IPS-20b (cell line): ENCODE measurements around the gene NOL6.
"Not testable (repeated sequence)": the region's sequence is repeated elsewhere in the genome, so short reads cannot be mapped to it uniquely, and the experiment has no call there.

Experiments used
- H3K27ac ChIP-seq: one replicate; pipeline ENCODE4 v1.5.1; 2013; ENCODE audit warnings: low read length
- H3K27me3 ChIP-seq: 2 replicates; pipeline ENCODE4 v1.6.1; 2013; ENCODE audit warnings: mild to moderate bottlenecking, low read length, inconsistent platforms; ENCODE audit not compliant: insufficient read depth
- H3K36me3 ChIP-seq: 2 replicates; pipeline ENCODE4 v1.6.1; 2013; ENCODE audit warnings: low read depth, mild to moderate bottlenecking, inconsistent platforms, low read length, moderate library complexity; ENCODE audit not compliant: insufficient read depth
- H3K4me1 ChIP-seq: 2 replicates; pipeline ENCODE4 v1.6.1; 2013; ENCODE audit warnings: mild to moderate bottlenecking, control low read depth, inconsistent platforms, low read length, moderate library complexity; ENCODE audit not compliant: insufficient read depth
- H3K4me3 ChIP-seq: 2 replicates; pipeline ENCODE4 v1.5.1; 2013; ENCODE audit warnings: mild to moderate bottlenecking, low read length, inconsistent platforms
- H3K9ac ChIP-seq: 2 replicates; pipeline ENCODE4 v1.6.1; 2013; ENCODE audit warnings: low read depth, mild to moderate bottlenecking, inconsistent platforms, low read length, moderate library complexity
- H3K9me3 ChIP-seq: 2 replicates; pipeline ENCODE4 v1.6.1; 2013; ENCODE audit warnings: mild to moderate bottlenecking, low read depth, low read length, inconsistent platforms; ENCODE audit not compliant: insufficient read depth

Gene NOL6

DNA sequence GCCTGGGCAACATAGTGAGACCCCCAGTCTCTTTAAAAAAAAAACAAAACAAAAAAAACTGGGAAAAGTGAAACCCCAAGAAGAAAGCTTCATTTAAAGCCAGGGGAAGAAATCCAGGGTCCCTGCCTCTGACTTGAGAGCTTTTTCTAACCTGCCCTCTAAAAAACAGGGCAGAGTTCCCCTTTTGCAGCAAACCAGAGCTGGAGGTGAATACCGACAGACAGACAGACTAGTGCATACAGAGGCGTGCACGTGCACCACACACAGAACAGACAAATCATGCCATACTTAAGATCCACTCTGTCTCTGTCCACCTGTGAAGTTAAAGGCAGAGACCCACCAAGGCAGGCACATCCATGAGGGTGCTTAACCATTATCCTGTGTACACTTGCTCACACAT is 14.6 kb downstream of the NOL6 start:
- Histone ChIP-seq H3K27ac (no peak overlapping the region), H3K4me3 (no peak overlapping the region), H3K36me3 (peaks cover 38% of the 10 kb centered on the region), H3K4me1 (no peaks in the 10 kb centered on the region; the same call in 1 of the 2 replicates), H3K9me3 (no peaks in the 10 kb centered on the region), H3K27me3 (no peaks in the 10 kb centered on the region), H3K9ac (no peak overlapping the region)

DNA sequence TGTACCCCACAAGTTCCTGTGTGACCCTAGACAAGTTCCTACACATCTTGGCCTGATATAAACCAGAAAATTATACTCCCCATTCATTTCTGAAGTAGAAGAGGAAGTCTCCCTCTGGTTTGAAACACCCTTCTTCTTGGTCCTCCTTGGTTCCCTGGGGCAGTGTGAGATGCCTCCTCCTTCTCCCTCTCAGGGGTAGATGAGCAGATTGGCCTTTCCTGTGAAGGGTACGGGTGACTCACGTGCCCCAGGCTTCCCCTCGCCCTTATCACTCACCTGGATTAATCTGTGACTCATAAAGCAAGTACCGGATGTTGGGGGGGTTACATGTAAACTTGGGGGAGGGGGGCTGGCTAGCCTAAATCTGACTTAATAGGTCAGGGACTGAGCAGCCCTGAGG is 15.3 kb downstream of the NOL6 start:
- no peaks in the 10 kb centered on the region for H3K27me3 ChIP-seq
- peaks cover 31% of the 10 kb centered on the region for H3K36me3 ChIP-seq
- H3K27ac ChIP-seq, result no peak overlapping the region
- peaks cover under 1% of the 10 kb centered on the region; the same call in 1 of the 2 replicates for H3K4me1 ChIP-seq
- no peak overlapping the region for H3K9ac ChIP-seq
- H3K4me3 ChIP-seq, result no peak overlapping the region
- no peaks in the 10 kb centered on the region for H3K9me3 ChIP-seq

DNA sequence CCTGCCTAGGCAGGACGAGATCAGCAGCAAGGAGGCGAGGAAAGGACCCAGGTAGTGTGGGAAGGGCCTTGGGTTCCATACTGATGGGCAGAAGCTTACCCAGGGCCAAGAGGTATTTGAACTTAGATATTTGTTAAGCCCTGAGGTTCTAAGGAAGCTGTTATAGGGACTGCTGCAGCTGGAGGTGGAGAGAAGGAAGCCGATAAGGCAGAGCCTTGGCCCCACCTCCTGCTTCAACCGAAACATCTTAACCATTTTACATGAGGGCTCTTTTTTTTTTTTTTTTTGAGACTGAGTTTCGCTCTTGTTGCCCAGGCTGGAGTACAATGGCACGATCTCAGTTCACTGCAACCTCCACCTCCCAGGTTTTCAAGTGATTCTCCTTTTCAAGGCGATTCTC is 17.8 kb downstream of the NOL6 start:
- Histone ChIP-seq H3K4me3 (no peak overlapping the region), H3K9me3 (no peaks in the 10 kb centered on the region), H3K27me3 (no peaks in the 10 kb centered on the region), H3K36me3 (peaks cover 6% of the 10 kb centered on the region; the same call in 1 of the 2 replicates), H3K27ac (no peak overlapping the region), H3K9ac (no peak overlapping the region), H3K4me1 (peaks cover 5% of the 10 kb centered on the region; the same call in 1 of the 2 replicates)

DNA sequence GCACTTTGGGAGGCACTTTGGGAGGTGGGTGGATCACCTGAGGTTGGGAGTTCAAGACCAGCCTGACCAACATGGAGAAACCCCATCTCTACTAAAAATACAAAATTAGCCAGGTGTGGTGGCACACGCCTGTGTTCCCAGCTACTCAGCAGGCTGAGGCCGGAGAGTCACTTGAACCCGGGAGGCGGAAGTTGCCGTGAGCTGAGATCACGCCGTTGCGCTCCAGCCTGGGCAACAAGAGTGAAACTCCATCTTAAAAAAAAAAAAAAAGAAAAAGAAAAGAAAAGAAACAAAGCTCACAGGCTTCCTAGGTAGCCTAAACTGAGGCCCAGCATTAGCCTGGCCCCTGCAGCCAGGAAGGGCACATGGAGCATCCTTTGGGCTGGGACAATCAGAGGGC is 18.3 kb downstream of the NOL6 start:
- H3K9ac ChIP-seq, H3K4me1 ChIP-seq, H3K27ac ChIP-seq, H3K36me3 ChIP-seq, H3K27me3 ChIP-seq, H3K9me3 ChIP-seq, H3K4me3 ChIP-seq: not testable (repeated sequence)

DNA sequence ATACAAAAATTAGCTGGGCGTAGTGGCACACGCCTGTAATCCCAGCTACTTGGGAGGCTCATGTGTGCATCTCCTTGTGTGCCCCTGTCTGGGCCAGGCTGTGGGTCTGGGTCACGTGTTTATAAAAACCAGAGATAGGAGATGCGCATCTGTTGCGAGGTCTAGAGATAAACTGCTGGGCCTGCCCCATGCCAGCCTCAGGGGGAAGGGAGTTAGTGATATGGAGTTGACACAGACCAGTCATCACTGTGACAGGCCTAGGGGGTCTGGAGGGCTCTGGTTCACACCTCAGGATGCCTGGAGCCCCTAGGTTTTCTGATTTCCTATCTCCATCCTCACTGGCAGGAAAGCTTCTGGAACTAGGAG is 19.1 kb downstream of the NOL6 start:
- H3K9me3 ChIP-seq, H3K9ac ChIP-seq: not testable (repeated sequence)

DNA sequence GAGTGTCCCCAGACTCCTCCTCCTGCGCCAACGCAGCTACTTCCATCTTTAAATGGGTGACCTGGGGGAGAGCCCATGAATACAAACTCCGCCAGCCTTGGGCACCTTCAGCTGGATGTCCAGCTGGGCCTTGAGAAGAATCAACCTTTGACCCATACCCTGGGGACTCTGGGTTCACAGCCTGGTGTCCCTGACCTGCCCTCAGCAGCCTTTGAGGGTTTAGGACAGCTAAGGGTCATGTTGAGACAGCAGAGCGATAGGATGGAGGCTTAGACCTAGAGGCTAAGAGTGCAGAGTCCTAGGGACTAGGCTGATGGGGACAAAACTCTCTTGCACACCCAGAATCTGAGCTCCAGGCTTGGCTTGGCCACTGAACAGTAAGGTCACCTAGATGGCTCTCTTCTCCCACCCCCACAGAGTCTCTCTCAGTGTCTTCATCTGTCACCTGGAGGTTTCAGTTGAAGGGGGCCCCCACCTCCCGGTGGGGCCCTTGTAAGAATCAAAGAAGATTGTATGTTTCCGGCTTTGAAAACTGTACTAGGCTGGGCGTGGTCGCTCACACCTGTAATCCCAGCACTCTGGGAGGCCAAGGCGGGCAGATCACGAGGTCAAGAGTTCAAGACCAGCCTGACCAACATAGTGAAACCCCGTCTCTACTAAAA is 19.6 kb downstream of the NOL6 start:
- peaks cover 5% of the 10 kb centered on the region; the same call in 1 of the 2 replicates for H3K4me1 ChIP-seq
- H3K9ac ChIP-seq, result no peak overlapping the region
- no peak overlapping the region for H3K27ac ChIP-seq
- no peaks in the 10 kb centered on the region for H3K27me3 ChIP-seq
- no peaks in the 10 kb centered on the region for H3K9me3 ChIP-seq
- H3K4me3 ChIP-seq, result no peak overlapping the region
- H3K36me3 ChIP-seq, result no peaks in the 10 kb centered on the region

More for the DNA sequence above, 19.1 kb downstream of the NOL6 start:
- H3K4me1 ChIP-seq, H3K27ac ChIP-seq, H3K4me3 ChIP-seq, H3K27me3 ChIP-seq, H3K36me3 ChIP-seq: not testable (repeated sequence)

DNA sequence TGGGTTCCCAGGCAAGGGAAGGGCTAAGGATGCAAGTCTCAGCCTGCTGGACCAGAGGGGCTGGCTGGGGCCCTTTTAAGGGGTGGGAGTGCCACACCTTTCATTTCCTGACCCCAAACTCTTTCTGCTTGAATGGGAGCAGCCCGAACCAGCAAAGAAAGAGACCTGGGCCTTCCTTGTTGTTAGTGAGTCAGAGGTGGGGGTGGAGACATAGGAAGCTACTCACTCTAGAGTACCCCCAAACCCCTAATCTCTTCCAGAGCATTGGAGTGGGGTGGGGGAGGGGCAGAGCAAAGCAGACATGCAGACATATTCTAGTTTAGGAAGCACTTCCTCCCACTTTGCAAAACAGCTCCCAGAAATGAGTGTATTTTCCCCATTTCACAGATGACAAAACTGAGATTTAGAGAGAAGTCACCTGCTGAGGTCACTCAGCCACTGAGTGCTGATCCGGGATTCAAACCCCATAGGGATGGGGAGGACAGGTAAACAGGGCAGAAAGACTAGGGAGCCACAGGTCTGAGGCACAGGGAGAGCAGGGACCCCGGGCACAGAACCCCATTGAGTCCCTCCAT is 20.4 kb downstream of the NOL6 start:
- peak overlapping the region; percentile 24 for H3K9ac ChIP-seq
- no peaks in the 10 kb centered on the region for H3K9me3 ChIP-seq
- peaks cover 5% of the 10 kb centered on the region for H3K27me3 ChIP-seq
- no peak overlapping the region for H3K4me3 ChIP-seq
- no peak overlapping the region for H3K27ac ChIP-seq
- H3K36me3 ChIP-seq, result no peaks in the 10 kb centered on the region
- peaks cover 5% of the 10 kb centered on the region; the same call in 1 of the 2 replicates for H3K4me1 ChIP-seq

DNA sequence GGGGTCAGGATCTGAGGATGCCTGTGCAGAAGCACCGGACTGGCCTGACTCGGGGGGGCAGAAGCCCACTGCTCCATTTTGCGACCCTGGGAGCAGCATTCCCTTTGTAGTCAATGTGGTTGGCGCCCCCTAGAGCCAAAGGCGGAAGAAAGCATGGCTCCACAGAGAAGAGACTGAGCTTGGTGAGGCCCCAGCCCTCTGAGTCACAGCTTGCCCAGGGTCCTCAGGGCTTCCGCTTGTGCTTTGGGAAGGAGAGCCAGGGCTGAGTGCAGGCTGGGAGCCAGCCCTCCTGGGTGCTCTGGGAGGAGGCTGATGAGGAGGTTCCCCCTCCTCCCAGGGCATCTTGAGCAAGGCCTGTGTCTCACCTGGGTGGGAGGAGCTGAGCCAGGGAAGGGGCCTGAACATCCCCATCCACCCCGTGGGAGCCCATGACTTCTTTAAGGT is 20.9 kb downstream of the NOL6 start:
- Histone ChIP-seq H3K4me1 (peaks cover 8% of the 10 kb centered on the region), H3K9ac (peak overlapping the region; percentile 24), H3K27me3 (peaks cover 11% of the 10 kb centered on the region), H3K9me3 (no peaks in the 10 kb centered on the region), H3K4me3 (no peak overlapping the region), H3K27ac (no peak overlapping the region), H3K36me3 (no peaks in the 10 kb centered on the region)

DNA sequence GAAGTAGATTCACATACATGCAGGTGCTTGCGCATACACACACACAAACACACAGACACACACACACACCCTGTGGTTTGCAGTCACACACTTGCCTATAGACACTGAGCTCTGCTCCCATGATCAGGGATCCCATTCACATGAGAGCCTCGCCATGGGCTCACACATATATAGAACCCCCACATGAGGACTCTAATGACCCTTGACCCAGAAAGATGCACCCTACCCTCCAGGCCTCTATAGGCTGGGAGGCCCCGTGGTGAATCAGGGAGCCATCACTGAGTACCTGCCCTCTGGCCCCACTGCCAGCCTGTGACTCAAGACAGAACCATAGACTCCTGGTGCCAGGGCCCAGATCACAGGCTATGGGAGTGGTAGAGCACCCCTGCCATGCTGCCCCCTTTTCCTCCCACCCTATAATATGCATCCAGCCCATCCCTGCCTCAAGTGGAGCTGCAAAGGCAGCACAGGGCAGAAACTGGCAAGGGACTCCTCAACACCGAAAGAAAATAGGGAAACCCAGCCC is 23.0 kb downstream of the NOL6 start:
- no peak overlapping the region for H3K27ac ChIP-seq
- H3K9ac ChIP-seq, result no peak overlapping the region
- peaks cover 9% of the 10 kb centered on the region for H3K4me1 ChIP-seq
- no peaks in the 10 kb centered on the region for H3K36me3 ChIP-seq
- H3K4me3 ChIP-seq, result no peak overlapping the region
- H3K9me3 ChIP-seq, result no peaks in the 10 kb centered on the region
- peaks cover 29% of the 10 kb centered on the region for H3K27me3 ChIP-seq

DNA sequence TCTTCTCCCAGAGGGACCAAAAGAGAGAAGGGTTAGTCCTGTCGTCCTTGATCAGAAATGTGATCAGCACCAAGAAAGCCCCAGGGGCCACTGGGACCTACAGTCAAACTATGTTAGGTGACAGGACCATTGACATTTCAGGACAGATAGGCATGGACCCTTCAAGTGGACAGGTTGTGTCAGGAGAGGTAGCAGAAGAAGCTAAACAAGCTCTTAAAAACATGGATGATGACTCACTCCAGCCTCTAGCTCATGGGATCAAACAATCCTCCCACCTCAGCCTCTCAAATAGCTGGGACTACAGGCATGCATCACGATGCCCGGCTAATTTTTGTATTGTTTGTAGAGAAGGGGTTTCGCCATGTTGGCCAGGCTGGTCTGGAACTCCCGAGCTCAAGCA is 24.0 kb downstream of the NOL6 start:
- H3K36me3 ChIP-seq, result no peaks in the 10 kb centered on the region
- H3K9ac ChIP-seq, result no peak overlapping the region
- H3K9me3 ChIP-seq, result no peaks in the 10 kb centered on the region
- H3K4me1 ChIP-seq, result peaks cover 9% of the 10 kb centered on the region
- H3K27me3 ChIP-seq, result peaks cover 35% of the 10 kb centered on the region
- no peak overlapping the region for H3K4me3 ChIP-seq
- no peak overlapping the region for H3K27ac ChIP-seq

DNA sequence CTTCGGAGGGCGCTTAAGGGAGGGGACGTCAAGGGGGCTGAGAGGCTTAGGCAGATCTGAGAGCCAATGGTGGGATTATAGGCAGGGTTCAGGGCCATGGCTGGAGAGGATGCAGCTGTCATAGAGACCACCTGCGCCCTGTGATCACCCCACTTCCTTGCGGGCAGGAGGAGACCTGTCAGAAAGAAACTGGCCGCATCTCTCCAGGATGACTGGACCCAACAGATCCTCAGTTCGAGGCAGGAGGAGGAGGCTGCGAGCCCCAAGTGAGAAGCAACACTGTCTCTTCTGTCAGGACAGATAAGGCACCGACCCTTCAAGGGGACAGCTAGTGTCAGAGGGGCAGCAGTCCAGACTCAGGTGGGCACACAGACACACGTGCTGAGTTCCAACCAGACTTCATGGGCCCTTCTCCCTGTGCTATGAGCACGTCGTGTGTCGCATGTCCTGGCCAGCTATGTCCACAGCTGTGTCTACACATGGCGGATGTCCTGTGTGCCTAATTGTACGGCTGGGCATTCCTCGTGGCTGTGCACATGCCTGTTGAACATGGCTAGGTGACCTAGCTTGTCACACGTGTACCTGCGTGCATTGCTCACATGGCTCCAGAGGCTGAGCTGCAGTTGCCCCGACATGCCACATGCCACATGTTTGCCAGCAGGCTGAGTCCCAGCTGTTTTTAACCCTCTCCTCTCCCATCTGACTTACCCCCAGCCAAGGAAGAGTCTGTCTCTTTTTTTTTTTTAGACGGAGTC is 25.7 kb downstream of the NOL6 start:
- no peaks in the 10 kb centered on the region for H3K9me3 ChIP-seq
- peaks cover 35% of the 10 kb centered on the region for H3K27me3 ChIP-seq
- H3K4me1 ChIP-seq, result peaks cover 11% of the 10 kb centered on the region
- no peaks in the 10 kb centered on the region for H3K36me3 ChIP-seq
- peak overlapping the region; percentile 70 for H3K4me3 ChIP-seq
- H3K27ac ChIP-seq, result no peak overlapping the region
- no peak overlapping the region; the same call in 1 of the 2 replicates for H3K9ac ChIP-seq
